Measurements from ENCODE around the gene SLC7A6.

SLC7A6 gene

GRCh38 chr16:68242926-68243858 lies 21.1 kb upstream of the SLC7A6 start:
- Mint-ChIP-seq H3K27me3 (ENCODE audit: low read depth) (peaks cover 3% of the 10 kb centered on the region), H3K36me3 (ENCODE audit: low read depth) (peaks cover 2% of the 10 kb centered on the region), H3K4me1 (ENCODE audit: low read depth) (peaks cover 19% of the 10 kb centered on the region), H3K27ac (no peak overlapping the region), H3K9me3 (no peaks in the 10 kb centered on the region), H3K4me3 (peak overlapping the region; percentile 34)

- Mint-ChIP-seq H3K27me3 (ENCODE audit: low read depth) (peaks cover 3% of the 10 kb centered on the region), H3K4me1 (ENCODE audit: low read depth) (peaks cover 17% of the 10 kb centered on the region), H3K9me3 (no peaks in the 10 kb centered on the region)
These were observed 19.8 kb upstream of the SLC7A6 start for GRCh38 chr16:68244481-68244902.

GRCh38 chr16:68244903-68245853 lies 19.1 kb upstream of the SLC7A6 start, which contains the start of gene PLA2G15:
PLA2G15 (plus strand) TSS chr16:68245373; CDS start chr16:68245427, 54 bp downstream.
- Mint-ChIP-seq H3K36me3 (ENCODE audit: low read depth) (peaks cover 3% of the 10 kb centered on the region), H3K9me3 (no peaks in the 10 kb centered on the region), H3K4me3 (peak within 1 kb of the TSS; percentile 100), H3K27ac (peak within 1 kb of the TSS; percentile 81), H3K27me3 (ENCODE audit: low read depth) (peaks cover 3% of the 10 kb centered on the region), H3K4me1 (ENCODE audit: low read depth) (peaks cover 17% of the 10 kb centered on the region)

More at GRCh38 chr16:68244481-68244902, 19.8 kb upstream of the SLC7A6 start:
- peaks cover 2% of the 10 kb centered on the region for H3K36me3 Mint-ChIP-seq (ENCODE audit: low read depth)
- H3K4me3 Mint-ChIP-seq, result peak overlapping the region; percentile 100
- peak overlapping the region; percentile 81 for H3K27ac Mint-ChIP-seq

GRCh38 chr16:68246121-68246520 lies 18.2 kb upstream of the SLC7A6 start:
- peaks cover 7% of the 10 kb centered on the region for H3K36me3 Mint-ChIP-seq (ENCODE audit: low read depth)
- H3K27me3 Mint-ChIP-seq (ENCODE audit: low read depth), result peaks cover 3% of the 10 kb centered on the region
- H3K9me3 Mint-ChIP-seq, result no peaks in the 10 kb centered on the region
- peaks cover 17% of the 10 kb centered on the region for H3K4me1 Mint-ChIP-seq (ENCODE audit: low read depth)
- peak overlapping the region; percentile 80 for H3K27ac Mint-ChIP-seq
- H3K4me3 Mint-ChIP-seq, result peak overlapping the region; percentile 100

GRCh38 chr16:68246666-68247065 lies 17.7 kb upstream of the SLC7A6 start:
- Mint-ChIP-seq H3K4me1 (ENCODE audit: low read depth) (peaks cover 17% of the 10 kb centered on the region), H3K9me3 (no peaks in the 10 kb centered on the region), H3K27ac (peak overlapping the region; percentile 69), H3K36me3 (ENCODE audit: low read depth) (peaks cover 7% of the 10 kb centered on the region), H3K27me3 (ENCODE audit: low read depth) (peaks cover 3% of the 10 kb centered on the region), H3K4me3 (no peak overlapping the region)

GRCh38 chr16:68247400-68247799 lies 16.9 kb upstream of the SLC7A6 start:
- Mint-ChIP-seq H3K9me3 (no peaks in the 10 kb centered on the region), H3K4me1 (ENCODE audit: low read depth) (peaks cover 17% of the 10 kb centered on the region), H3K27me3 (ENCODE audit: low read depth) (peaks cover 3% of the 10 kb centered on the region), H3K27ac (no peak overlapping the region), H3K4me3 (no peak overlapping the region), H3K36me3 (ENCODE audit: low read depth) (peaks cover 7% of the 10 kb centered on the region)

GRCh38 chr16:68247932-68248331 lies 16.4 kb upstream of the SLC7A6 start:
- peaks cover 7% of the 10 kb centered on the region for H3K36me3 Mint-ChIP-seq (ENCODE audit: low read depth)
- H3K27ac Mint-ChIP-seq, result no peak overlapping the region
- H3K9me3 Mint-ChIP-seq, result no peaks in the 10 kb centered on the region
- H3K27me3 Mint-ChIP-seq (ENCODE audit: low read depth), result peaks cover 3% of the 10 kb centered on the region
- peaks cover 17% of the 10 kb centered on the region for H3K4me1 Mint-ChIP-seq (ENCODE audit: low read depth)
- no peak overlapping the region for H3K4me3 Mint-ChIP-seq

- H3K4me1 Mint-ChIP-seq (ENCODE audit: low read depth), result peaks cover 17% of the 10 kb centered on the region
- H3K27ac Mint-ChIP-seq, result no peak overlapping the region
- H3K9me3 Mint-ChIP-seq, result no peaks in the 10 kb centered on the region
- peaks cover 3% of the 10 kb centered on the region for H3K27me3 Mint-ChIP-seq (ENCODE audit: low read depth)
- H3K4me3 Mint-ChIP-seq, result no peak overlapping the region
- peaks cover 9% of the 10 kb centered on the region for H3K36me3 Mint-ChIP-seq (ENCODE audit: low read depth)
These were observed 15.0 kb upstream of the SLC7A6 start for GRCh38 chr16:68249371-68249770.

- Mint-ChIP-seq H3K9me3 (no peaks in the 10 kb centered on the region), H3K27ac (no peak overlapping the region), H3K4me1 (ENCODE audit: low read depth) (peaks cover 7% of the 10 kb centered on the region), H3K36me3 (ENCODE audit: low read depth) (peaks cover 9% of the 10 kb centered on the region), H3K27me3 (ENCODE audit: low read depth) (no peaks in the 10 kb centered on the region), H3K4me3 (no peak overlapping the region)
These were observed 13.4 kb upstream of the SLC7A6 start for GRCh38 chr16:68250951-68251350.

GRCh38 chr16:68251832-68252231 lies 12.5 kb upstream of the SLC7A6 start:
- H3K27ac Mint-ChIP-seq, result no peak overlapping the region
- no peak overlapping the region for H3K4me3 Mint-ChIP-seq
- peaks cover 9% of the 10 kb centered on the region for H3K36me3 Mint-ChIP-seq (ENCODE audit: low read depth)
- no peaks in the 10 kb centered on the region for H3K27me3 Mint-ChIP-seq (ENCODE audit: low read depth)
- H3K4me1 Mint-ChIP-seq (ENCODE audit: low read depth), result peaks cover 1% of the 10 kb centered on the region
- no peaks in the 10 kb centered on the region for H3K9me3 Mint-ChIP-seq

- H3K36me3 Mint-ChIP-seq (ENCODE audit: low read depth), result peaks cover 9% of the 10 kb centered on the region
- H3K4me3 Mint-ChIP-seq, result no peak overlapping the region
- peaks cover 4% of the 10 kb centered on the region for H3K4me1 Mint-ChIP-seq (ENCODE audit: low read depth)
- no peak overlapping the region for H3K27ac Mint-ChIP-seq
- H3K27me3 Mint-ChIP-seq (ENCODE audit: low read depth), result no peaks in the 10 kb centered on the region
- no peaks in the 10 kb centered on the region for H3K9me3 Mint-ChIP-seq
These were observed 11.9 kb upstream of the SLC7A6 start for GRCh38 chr16:68252383-68252782.

GRCh38 chr16:68253721-68254120 lies 10.6 kb upstream of the SLC7A6 start:
- Mint-ChIP-seq H3K27ac (no peak overlapping the region), H3K36me3 (ENCODE audit: low read depth) (peaks cover 11% of the 10 kb centered on the region), H3K4me3 (no peak overlapping the region), H3K9me3 (no peaks in the 10 kb centered on the region), H3K4me1 (ENCODE audit: low read depth) (peaks cover 6% of the 10 kb centered on the region), H3K27me3 (ENCODE audit: low read depth) (no peaks in the 10 kb centered on the region)

GRCh38 chr16:68255712-68256111 lies 8.6 kb upstream of the SLC7A6 start:
- H3K36me3 Mint-ChIP-seq (ENCODE audit: low read depth), result peaks cover 10% of the 10 kb centered on the region
- no peaks in the 10 kb centered on the region for H3K9me3 Mint-ChIP-seq
- H3K27ac Mint-ChIP-seq, result no peak overlapping the region
- H3K4me3 Mint-ChIP-seq, result no peak overlapping the region
- peaks cover 6% of the 10 kb centered on the region for H3K4me1 Mint-ChIP-seq (ENCODE audit: low read depth)
- H3K27me3 Mint-ChIP-seq (ENCODE audit: low read depth), result no peaks in the 10 kb centered on the region

- Mint-ChIP-seq H3K4me1 (ENCODE audit: low read depth) (peaks cover 11% of the 10 kb centered on the region), H3K4me3 (no peak overlapping the region), H3K27me3 (ENCODE audit: low read depth) (no peaks in the 10 kb centered on the region), H3K36me3 (ENCODE audit: low read depth) (peaks cover 6% of the 10 kb centered on the region), H3K9me3 (no peaks in the 10 kb centered on the region), H3K27ac (no peak overlapping the region)
These were observed 6.9 kb upstream of the SLC7A6 start for GRCh38 chr16:68257251-68257905.
